ENCODE data around the gene MEI1. TPM values are rescaled to one million over a fixed set of nuclear protein-coding genes. Genes with fewer than 3 reads are reported as not detected.

Gene MEI1
- total and polyA plus RNA-seq, 2 donors (not counting 1 experiment from before 2014, with no cell fraction given), result 50.1 to 64.8 TPM

DNA sequence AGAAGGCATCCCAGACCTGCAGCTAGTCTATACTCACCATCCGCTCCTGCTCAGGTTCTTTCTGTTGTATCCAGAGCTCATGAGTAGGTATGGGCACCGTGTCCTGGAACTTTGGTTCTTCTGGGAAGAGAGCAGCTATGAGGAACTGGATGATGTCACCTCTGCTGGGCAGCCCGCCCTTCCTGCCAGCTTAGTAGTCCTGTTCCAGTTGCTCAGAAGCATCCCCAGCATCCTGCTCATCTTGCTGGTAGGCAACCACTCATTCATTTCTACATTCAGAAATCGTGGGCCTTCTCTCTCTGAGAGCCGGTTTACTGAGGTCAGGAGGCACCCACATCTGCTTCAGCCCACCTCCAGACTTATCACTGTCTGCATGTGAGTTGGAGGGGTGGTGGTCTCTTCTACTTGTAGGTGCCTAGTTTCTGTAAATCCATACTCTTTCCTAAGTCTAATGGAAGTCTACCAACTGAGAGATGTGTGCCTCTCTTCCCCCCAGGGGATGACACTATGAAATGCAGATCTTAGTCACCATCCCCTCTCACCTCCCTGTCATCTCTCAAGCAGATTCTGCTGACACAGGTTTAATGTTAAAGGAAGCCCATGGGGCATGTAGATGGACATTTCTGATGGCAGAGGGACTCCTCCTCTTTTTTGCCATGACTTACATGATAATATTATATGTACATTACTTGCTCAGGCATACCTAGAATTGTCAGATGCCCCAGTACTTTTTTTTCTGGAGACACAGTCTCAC, 71.6 kb downstream of the MEI1 start:
- H3K4me3 ChIP-seq (ENCODE audit: control extremely low read depth in 1 of 5, extremely low read depth in 1 of 5, insufficient read depth in 1 of 5, low read depth in 2 of 5, low read length in 4 of 5), result no peak overlapping the region
- H3K9me3 ChIP-seq (ENCODE audit: control extremely low read depth in 1 of 3, control insufficient read depth in 2 of 3, insufficient read depth in 1 of 3, low read length in 2 of 3), result no peaks in the 10 kb centered on the region
- Mint-ChIP-seq H3K4me3 (no peak overlapping the region), H3K4me1 (no peaks in the 10 kb centered on the region), H3K27ac (no peak overlapping the region), H3K9me3 (ENCODE audit: insufficient read depth) (no peaks in the 10 kb centered on the region), H3K27me3 (peaks cover 4% of the 10 kb centered on the region)
- no peaks in the 10 kb centered on the region for H4K20me1 ChIP-seq (ENCODE audit: control insufficient read depth, insufficient read depth, low read length, poor library complexity, severe bottlenecking)
- no peaks in the 10 kb centered on the region for H3K4me1 ChIP-seq (ENCODE audit: control insufficient read depth in 2 of 2, insufficient read depth in 2 of 2, low read length in 2 of 2)
- DNase-seq (no peak), ATAC-seq (ENCODE audit: low read depth) (no peak)
- no peaks in the 10 kb centered on the region for H3K27me3 ChIP-seq (replicated peaks in 1 of 4; ENCODE audit: control extremely low read depth in 1 of 4, control insufficient read depth in 3 of 4, insufficient read depth in 4 of 4, low read length in 3 of 4)
- H3K27ac ChIP-seq (ENCODE audit: low read length in 2 of 2), result no peak overlapping the region
- 100% methylated on average over 2 of the region's 5 CpGs for WGBS (ENCODE audit: insufficient coverage)
- no peak for TF ChIP-seq EZH2 (IDR thresholded peaks at IDR 0.05; ENCODE audit: borderline replicate concordance, insufficient read depth, low read depth, low read length, poor library complexity, severe bottlenecking)
- TF ChIP-seq, protein P1, sequence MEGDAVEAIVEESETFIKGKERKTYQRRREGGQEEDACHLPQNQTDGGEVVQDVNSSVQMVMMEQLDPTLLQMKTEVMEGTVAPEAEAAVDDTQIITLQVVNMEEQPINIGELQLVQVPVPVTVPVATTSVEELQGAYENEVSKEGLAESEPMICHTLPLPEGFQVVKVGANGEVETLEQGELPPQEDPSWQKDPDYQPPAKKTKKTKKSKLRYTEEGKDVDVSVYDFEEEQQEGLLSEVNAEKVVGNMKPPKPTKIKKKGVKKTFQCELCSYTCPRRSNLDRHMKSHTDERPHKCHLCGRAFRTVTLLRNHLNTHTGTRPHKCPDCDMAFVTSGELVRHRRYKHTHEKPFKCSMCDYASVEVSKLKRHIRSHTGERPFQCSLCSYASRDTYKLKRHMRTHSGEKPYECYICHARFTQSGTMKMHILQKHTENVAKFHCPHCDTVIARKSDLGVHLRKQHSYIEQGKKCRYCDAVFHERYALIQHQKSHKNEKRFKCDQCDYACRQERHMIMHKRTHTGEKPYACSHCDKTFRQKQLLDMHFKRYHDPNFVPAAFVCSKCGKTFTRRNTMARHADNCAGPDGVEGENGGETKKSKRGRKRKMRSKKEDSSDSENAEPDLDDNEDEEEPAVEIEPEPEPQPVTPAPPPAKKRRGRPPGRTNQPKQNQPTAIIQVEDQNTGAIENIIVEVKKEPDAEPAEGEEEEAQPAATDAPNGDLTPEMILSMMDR (IDR thresholded peaks at IDR 0.05), result no peak
- intact Hi-C loops (cut with micrococcal nuclease), result no loop called here
- CTCF ChIA-PET, result interaction anchor here (1.5 kb wide), 1 partner anchor 74 kb away, joined by 5 read pairs; no protein-coding TSS in a partner anchor
- no peak overlapping the region for H2AFZ ChIP-seq (ENCODE audit: insufficient read depth, low read depth, low read length, poor library complexity, severe bottlenecking)
- H3K36me3 ChIP-seq (replicated peaks in 1 of 2; ENCODE audit: control extremely low read depth in 1 of 2, control insufficient read depth in 1 of 2, extremely low read depth in 1 of 2, insufficient read depth in 2 of 2, low read length in 1 of 2), result no peaks in the 10 kb centered on the region
- H3K79me2 ChIP-seq (ENCODE audit: control insufficient read depth, insufficient read depth, low read length), result no peaks in the 10 kb centered on the region
- H3K9ac ChIP-seq (ENCODE audit: low read length), result no peak overlapping the region
- H3K4me2 ChIP-seq (replicated peaks; ENCODE audit: low read depth, low read length, poor library complexity, severe bottlenecking), result no peak overlapping the region
- POLR2A ChIA-PET, result no interaction called here

DNA sequence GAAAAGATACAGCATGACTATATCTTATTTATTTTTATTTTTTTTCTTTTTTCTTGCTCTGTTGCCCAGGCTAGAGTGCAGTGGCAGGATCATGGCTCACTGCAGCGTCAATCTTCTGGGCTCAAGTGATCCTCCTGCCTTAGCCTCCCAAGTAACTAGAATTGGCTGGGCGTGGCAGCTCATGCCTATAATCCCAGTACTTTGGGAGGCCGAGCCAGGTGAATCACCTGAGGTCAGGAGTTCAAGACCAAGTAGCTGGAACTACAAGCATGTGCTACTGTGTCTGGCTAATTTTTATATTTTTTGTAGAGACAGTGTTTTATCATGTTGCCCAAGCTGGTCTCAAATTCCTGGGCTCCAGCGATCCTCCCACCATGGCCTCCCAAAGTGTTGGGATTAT, 72.9 kb downstream of the MEI1 start:
- no peak overlapping the region for H3K27ac Mint-ChIP-seq
- POLR2A ChIA-PET, result no interaction called here
- TF ChIP-seq EZH2 (IDR thresholded peaks at IDR 0.05; ENCODE audit: borderline replicate concordance, insufficient read depth, low read depth, low read length, poor library complexity, severe bottlenecking), result no peak
- TF ChIP-seq, protein P1 (IDR thresholded peaks at IDR 0.05), result no peak
- Histone ChIP-seq H3K4me1 (ENCODE audit: control insufficient read depth in 2 of 2, insufficient read depth in 2 of 2, low read length in 2 of 2) (no peaks in the 10 kb centered on the region), H2AFZ (ENCODE audit: insufficient read depth, low read depth, low read length, poor library complexity, severe bottlenecking) (no peak overlapping the region), H3K27ac (ENCODE audit: low read length in 2 of 2) (no peak overlapping the region), H3K36me3 (replicated peaks in 1 of 2; ENCODE audit: control extremely low read depth in 1 of 2, control insufficient read depth in 1 of 2, extremely low read depth in 1 of 2, insufficient read depth in 2 of 2, low read length in 1 of 2) (no peaks in the 10 kb centered on the region), H3K9ac (ENCODE audit: low read length) (no peak overlapping the region), H3K9me3 (ENCODE audit: control extremely low read depth in 1 of 3, control insufficient read depth in 2 of 3, insufficient read depth in 1 of 3, low read length in 2 of 3) (no peaks in the 10 kb centered on the region), H4K20me1 (ENCODE audit: control insufficient read depth, insufficient read depth, low read length, poor library complexity, severe bottlenecking) (no peaks in the 10 kb centered on the region), H3K79me2 (ENCODE audit: control insufficient read depth, insufficient read depth, low read length) (no peaks in the 10 kb centered on the region), H3K4me3 (ENCODE audit: control extremely low read depth in 1 of 5, extremely low read depth in 1 of 5, insufficient read depth in 1 of 5, low read depth in 2 of 5, low read length in 4 of 5) (no peak overlapping the region), H3K27me3 (replicated peaks in 1 of 4; ENCODE audit: control extremely low read depth in 1 of 4, control insufficient read depth in 3 of 4, insufficient read depth in 4 of 4, low read length in 3 of 4) (no peaks in the 10 kb centered on the region), H3K4me2 (replicated peaks; ENCODE audit: low read depth, low read length, poor library complexity, severe bottlenecking) (no peak overlapping the region)
- intact Hi-C loops (cut with micrococcal nuclease), result no loop called here
- H3K9me3 Mint-ChIP-seq (ENCODE audit: insufficient read depth), result no peaks in the 10 kb centered on the region
- H3K27me3 Mint-ChIP-seq, result peaks cover 4% of the 10 kb centered on the region
- DNase-seq, result no peak
- H3K4me1 Mint-ChIP-seq, result no peaks in the 10 kb centered on the region
- CTCF ChIA-PET, result interaction anchor here (2.7 kb wide), 1 partner anchor 74 kb away, joined by 14 read pairs; the partner anchor contains the start of gene MEI1
- WGBS (ENCODE audit: insufficient coverage), result 96% methylated on average over 3 of the region's 4 CpGs
- H3K4me3 Mint-ChIP-seq, result no peak overlapping the region
- ATAC-seq (ENCODE audit: low read depth), result no peak

Data from B cell (primary cell).